Activated CD4-positive, alpha-beta T cell treated with anti-CD3 and anti-CD28 coated beads, Interleukin-2, amount 50 U/mL, for 16 hours (primary cell): ENCODE measurements around the gene RNH1.

Experiments used
- DNase-seq: peaks from one replicate; pipeline ENCODE4 v3.0.0-alpha.2; 2020

Gene RNH1

GRCh38 chr11:536841-537621, 30.0 kb upstream of the RNH1 start, which contains the start of gene LRRC56:
LRRC56 (plus strand) TSS chr11:537527; CDS start chr11:540685, 3,158 bp downstream.
- peak; percentile 90 for DNase-seq

DNA sequence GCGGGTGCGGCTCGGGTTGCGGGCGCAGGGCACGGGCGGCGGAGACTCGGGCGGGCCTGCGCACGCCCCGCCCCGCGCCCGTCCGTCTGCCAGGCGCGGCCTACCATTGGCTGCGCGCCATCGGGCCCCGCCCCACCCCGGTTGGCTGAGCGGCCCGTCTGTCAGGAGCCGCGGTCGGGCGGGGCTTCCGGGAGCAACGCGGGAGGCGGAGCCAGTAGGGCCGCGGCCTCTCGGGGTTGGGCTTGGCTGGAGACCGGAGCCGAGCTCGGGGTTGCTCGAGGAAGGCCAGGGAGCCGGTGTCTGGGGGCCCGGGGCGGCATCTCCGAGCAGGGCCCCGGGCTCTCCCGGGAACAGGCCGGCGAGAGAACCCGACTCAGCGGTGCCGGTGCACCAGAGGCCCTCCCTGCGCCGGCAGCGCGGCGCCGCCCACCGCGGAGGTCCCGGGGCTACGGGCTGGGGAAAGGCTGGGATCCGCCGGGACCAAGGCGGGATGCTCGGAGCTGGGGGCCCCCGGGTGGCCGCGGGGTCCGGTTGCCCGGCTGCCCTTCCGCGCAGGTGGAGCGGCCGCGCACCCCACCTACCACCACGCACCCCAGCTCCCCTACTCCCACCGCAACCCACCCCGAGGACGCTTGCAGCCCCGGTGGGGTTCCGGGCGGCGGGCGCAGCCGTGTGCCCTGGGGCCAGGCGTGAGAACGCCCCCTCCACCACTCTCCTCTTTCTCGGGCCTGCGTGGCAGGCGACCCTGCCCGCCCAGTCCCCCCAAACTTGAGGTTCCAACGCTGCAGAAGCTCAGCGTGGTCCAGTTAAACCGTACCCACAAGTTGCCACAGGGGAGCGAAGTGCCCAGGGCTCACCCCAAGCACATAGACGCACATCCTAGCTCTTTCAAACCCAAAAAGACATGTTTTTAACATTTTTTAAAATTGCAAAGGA, 28.7 kb upstream of the RNH1 start, which contains the start of gene HRAS:
Gene HRAS, minus strand, starts transcription at position 58 of the 936 bp plus-strand sequence.
- DNase-seq: peak; percentile 94

GRCh38 chr11:535210-535518, 28.1 kb upstream of the RNH1 start:
- no peak for DNase-seq

- DNase-seq: peak; percentile 45
Observed at GRCh38 chr11:534396-535209, 27.6 kb upstream of the RNH1 start.

GRCh38 chr11:533586-534395, 26.7 kb upstream of the RNH1 start:
- no peak for DNase-seq

- no peak for DNase-seq
Observed at GRCh38 chr11:532986-533585, 26.0 kb upstream of the RNH1 start.

DNA sequence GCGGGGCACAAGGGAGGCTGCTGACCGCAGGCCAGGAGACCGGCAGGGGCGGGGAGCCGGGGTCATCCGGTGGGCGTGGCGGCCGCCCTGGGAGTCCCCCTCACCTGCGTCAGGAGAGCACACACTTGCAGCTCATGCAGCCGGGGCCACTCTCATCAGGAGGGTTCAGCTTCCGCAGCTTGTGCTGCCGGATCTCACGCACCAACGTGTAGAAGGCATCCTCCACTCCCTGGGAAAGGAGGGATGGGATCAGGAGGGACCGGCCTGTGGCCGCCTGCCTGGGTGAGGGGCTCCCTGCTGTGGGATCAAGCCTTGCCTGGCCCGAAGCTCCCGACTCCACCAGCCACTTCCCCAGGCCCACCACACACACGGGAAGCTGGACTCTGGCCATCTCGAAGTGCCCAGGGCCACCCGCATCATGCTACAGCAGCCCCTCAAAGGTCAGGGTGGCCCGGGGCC, 25.5 kb upstream of the RNH1 start:
- DNase-seq: no peak

- no peak for DNase-seq
Observed at GRCh38 chr11:531919-532526, 25.0 kb upstream of the RNH1 start.

DNA sequence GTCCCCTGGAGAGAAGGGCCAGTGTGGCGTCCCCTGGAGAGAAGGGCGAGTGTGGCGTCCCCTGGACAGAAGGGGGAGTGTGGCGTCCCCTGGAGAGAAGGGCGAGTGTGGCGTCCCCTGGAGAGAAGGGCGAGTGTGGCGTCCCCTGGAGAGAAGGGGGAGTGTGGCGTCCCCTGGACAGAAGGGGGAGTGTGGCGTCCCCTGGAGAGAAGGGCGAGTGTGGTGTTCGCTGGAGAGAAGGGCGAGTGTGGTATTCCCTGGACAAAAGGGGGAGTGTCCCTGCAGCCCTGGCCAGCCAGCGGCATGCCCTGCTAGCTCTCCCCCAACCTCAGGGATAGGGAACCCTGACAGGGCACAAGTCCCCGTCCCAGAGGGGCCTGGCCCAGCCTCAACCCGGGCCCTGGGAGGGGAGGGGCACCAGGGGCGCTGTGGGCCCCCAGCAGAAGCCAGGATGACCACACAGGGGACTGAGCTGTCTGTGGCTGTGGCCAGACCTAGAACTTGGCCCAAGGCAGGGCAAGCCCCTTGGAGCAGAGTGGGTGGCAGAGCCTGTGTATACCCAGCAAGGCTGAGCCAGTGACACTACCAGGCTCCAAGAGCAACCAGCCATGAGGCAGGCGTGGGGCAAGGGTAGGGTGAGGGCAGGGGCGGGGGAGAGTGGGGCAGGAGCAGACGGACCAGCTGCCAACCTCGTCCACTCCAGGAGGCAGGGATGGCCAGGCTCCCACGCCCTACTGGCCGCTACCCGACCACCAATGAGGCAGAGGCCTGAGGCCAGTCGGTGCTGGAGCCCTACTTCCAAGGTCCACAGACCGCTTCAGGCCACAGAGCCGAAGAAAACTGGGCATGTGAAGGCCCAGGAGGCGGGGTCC, 24.2 kb upstream of the RNH1 start:
- no peak for DNase-seq

- no peak for DNase-seq
Observed at GRCh38 chr11:529728-530411, 22.8 kb upstream of the RNH1 start.

GRCh38 chr11:528815-529727, 22.0 kb upstream of the RNH1 start:
- no peak for DNase-seq

DNA sequence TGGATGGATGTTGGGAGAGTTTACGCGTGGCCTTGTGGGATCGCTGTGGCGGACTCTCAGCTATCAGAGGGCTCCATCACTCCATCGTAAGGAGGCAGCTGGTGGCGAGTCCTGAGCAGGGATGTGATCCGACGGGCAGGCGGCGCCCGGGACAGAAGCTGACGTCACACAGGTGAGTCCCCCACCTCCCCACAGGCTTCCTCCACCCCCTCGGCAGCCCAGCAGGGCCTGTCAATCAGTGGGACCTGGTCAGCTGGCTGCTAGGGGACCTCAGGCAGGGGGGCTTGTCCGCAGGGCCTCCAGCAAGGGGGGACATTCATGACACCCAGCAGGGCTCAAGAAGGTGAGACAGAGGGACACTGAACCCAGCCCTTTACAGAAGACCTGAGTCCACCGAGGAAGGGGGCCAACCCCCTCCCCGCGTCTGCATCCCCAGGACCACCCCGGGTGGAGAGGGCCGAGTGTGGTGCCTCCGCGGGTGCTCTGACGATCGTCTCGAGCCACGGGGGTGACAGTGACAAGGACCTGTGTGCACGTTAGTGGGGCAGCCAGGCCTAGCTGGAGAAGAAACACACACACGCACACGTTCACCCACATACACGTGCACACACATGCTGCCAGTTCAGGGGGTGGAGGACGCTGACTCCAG, 21.2 kb upstream of the RNH1 start:
- DNase-seq: no peak

DNA sequence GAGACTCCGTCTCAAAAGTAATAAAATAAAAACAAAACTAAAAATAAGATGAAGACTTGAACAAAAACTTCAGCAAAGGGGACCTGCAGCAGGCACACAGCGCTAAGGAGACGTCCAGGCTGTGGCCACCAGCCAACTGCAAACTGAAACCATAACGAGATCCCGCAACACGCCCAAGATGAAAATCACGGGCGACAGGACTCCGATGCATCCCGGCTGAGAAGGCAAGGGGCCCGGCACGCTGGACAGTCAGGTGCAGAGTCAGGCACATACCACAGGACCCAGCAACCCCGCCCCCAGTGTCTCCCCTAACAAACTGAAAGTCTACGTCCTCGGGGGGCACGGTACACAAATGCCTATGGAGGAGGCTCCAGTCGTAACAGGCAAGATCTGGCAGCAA, 19.1 kb upstream of the RNH1 start:
- DNase-seq: no peak

- no peak for DNase-seq
Observed at GRCh38 chr11:521177-521688, 14.2 kb upstream of the RNH1 start.

- peak; percentile 15 for DNase-seq
Observed at GRCh38 chr11:520428-521176, 13.6 kb upstream of the RNH1 start.

- DNase-seq: peak; percentile 88
Observed at GRCh38 chr11:518463-519202, 11.6 kb upstream of the RNH1 start.
